PC-9 (cell line): ENCODE measurements around the gene SUN1. TPM values are rescaled to one million over a fixed set of nuclear protein-coding genes. Genes with fewer than 3 reads are reported as not detected.
"Not testable (repeated sequence)": the region's sequence is repeated elsewhere in the genome, so short reads cannot be mapped to it uniquely, and the experiment has no call there.

Experiments
- BruUV-seq: library from RNA; stranded (reverse); fragments of 400-500 nt; replicated peaks from 2 replicates; lab custom pipeline; 2021; lab: Mats Ljungman, UMichigan
- CTCF ChIA-PET: fragments of 300-600 bp; sonication (Branson Sonifier 250); formaldehyde crosslinking; loops from one replicate; lab custom pipeline; 2022; ENCODE audit warnings: antibody characterized with exemption; lab: Charles Lee
- POLR2A ChIA-PET: fragments of 300-600 bp; sonication (Branson Sonifier 250); formaldehyde crosslinking; loops from one replicate; lab custom pipeline; 2022; ENCODE audit warnings: antibody characterized with exemption; ENCODE audit not compliant: unreplicated experiment; lab: Charles Lee
- DNase-seq, 2 experiments: peaks; one replicate each; pipeline versions ENCODE4 v3.0.0 to v3.0.0-alpha.2; 2015 to 2022; ENCODE audit warnings: mixed read lengths in 1 of 2
- H2AFZ ChIP-seq: fragments of 200-600 bp; sonication (generic); 2 replicates; pipeline ENCODE4 v1.8.1; 2017; ENCODE audit warnings: antibody characterized with exemption
- H3F3A ChIP-seq: fragments of 200-600 bp; sonication (generic); 2 replicates; pipeline ENCODE4 v1.8.1; 2017; ENCODE audit warnings: antibody characterized with exemption, mild to moderate bottlenecking, low read depth; ENCODE audit not compliant: insufficient read depth
- H3K27ac ChIP-seq: fragments of 200-600 bp; sonication (generic); 2 replicates; pipeline ENCODE4 v1.6.1; 2016; ENCODE audit warnings: mixed run types
- H3K27me3 ChIP-seq: fragments of 200-600 bp; sonication (generic); 2 replicates; pipeline ENCODE4 v1.6.1; 2016; ENCODE audit warnings: low read depth, mixed run types; ENCODE audit not compliant: insufficient read depth
- H3K36me3 ChIP-seq: fragments of 200-600 bp; sonication (generic); 2 replicates; pipeline ENCODE4 v1.6.1; 2016; ENCODE audit warnings: low read depth, mixed run types
- H3K4me1 ChIP-seq: fragments of 200-600 bp; sonication (generic); replicated peaks from 2 replicates; pipeline ENCODE4 v1.6.1; 2016; ENCODE audit warnings: mixed run types; ENCODE audit not compliant: insufficient read depth
- H3K4me2 ChIP-seq: fragments of 200-600 bp; sonication (generic); 2 replicates; pipeline ENCODE4 v1.6.1; 2017; ENCODE audit warnings: mixed run types
- H3K4me3 ChIP-seq: fragments of 200-600 bp; sonication (generic); 2 replicates; pipeline ENCODE4 v1.6.1; 2016; ENCODE audit warnings: mixed run types
- H3K79me2 ChIP-seq: fragments of 200-600 bp; sonication (generic); 2 replicates; pipeline ENCODE4 v1.6.1; 2017; ENCODE audit warnings: low read depth, mixed run types
- H3K9me2 ChIP-seq: fragments of 200-600 bp; sonication (generic); 2 replicates; pipeline ENCODE4 v1.8.1; 2017; ENCODE audit warnings: mild to moderate bottlenecking; ENCODE audit not compliant: insufficient read depth
- H3K9me3 ChIP-seq: fragments of 200-600 bp; sonication (generic); 2 replicates; pipeline ENCODE4 v1.8.1; 2016; ENCODE audit warnings: low read depth; ENCODE audit not compliant: insufficient read depth
- H4K20me1 ChIP-seq: fragments of 200-600 bp; sonication (generic); 2 replicates; pipeline ENCODE4 v1.8.1; 2017; ENCODE audit not compliant: insufficient read depth
- CTCF ChIP-seq: fragments of 200-600 bp; sonication (generic); conservative IDR thresholded peaks from 2 replicates; pipeline ENCODE4 v1.6.1; 2017; ENCODE audit warnings: mixed run types, antibody characterized with exemption, mild to moderate bottlenecking, moderate library complexity
- EZH2 ChIP-seq: fragments of 200-600 bp; sonication (generic); IDR thresholded peaks from 2 replicates; pipeline ENCODE4 v1.8.0; 2017; ENCODE audit warnings: antibody characterized with exemption, low read depth
- intact Hi-C: fragments of 100-400 bp; cut with micrococcal nuclease; formaldehyde crosslinking; loops from one replicate; pipeline ENCODE4 v1.10.0; 2022; ENCODE audit not compliant: unreplicated experiment
- total RNA-seq: library from RNA; stranded (reverse); gene quantifications from 2 replicates; pipeline ENCODE4 v1.2.3, GENCODE V29; 2021

Gene SUN1
- total RNA-seq, 1 experiment from 2014 or later, result 245 TPM

DNA sequence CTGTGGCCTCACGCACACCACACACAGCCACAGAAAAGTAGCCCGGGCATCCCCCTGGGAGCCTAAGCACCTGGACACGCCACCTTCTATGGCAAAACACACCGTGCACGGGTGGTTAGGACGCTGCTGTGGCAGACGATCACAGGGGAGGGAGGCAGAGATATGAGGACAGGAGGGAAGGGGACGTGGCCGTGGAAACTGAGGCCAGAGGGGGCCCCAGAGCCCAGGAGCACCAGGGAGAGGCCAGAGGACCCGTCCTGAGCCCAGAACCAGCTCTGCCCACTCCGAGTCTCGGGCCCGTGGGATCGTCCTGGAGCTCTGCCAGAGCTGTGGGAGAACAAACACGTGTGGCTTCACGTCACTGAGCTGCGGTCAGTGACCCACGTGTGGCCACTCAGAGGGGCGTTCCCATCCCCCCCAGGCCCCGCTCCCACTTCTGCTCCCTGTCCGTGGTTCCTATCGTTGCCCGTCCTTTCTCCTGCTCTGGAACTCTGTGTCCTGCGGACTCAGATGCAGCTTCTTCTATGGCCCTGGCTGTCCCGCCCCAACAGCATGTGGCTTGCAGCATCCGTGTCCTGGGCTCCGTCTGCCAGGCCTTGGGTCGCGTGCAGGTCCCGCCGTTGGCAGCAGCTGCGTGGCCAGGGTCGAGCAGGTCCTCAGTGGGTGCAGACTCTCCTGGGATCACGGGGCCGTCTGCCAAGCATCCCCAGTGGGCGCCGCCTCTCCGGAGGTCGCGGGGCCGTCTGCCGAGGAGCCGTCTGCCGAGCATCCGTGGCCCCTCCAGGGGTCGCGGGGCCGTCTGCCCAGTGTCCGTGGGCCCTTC, 75.1 kb downstream of the SUN1 start:
- Histone ChIP-seq H3K9me3 (no peaks in the 10 kb centered on the region), H3K4me2 (no peak overlapping the region), H3K4me3 (no peak overlapping the region), H2AFZ (no peak overlapping the region), H3F3A (peaks cover 9% of the 10 kb centered on the region; the same call in 1 of the 2 replicates), H3K9me2 (no peaks in the 10 kb centered on the region), H3K36me3 (no peaks in the 10 kb centered on the region), H3K4me1 (no peaks in the 10 kb centered on the region), H4K20me1 (no peaks in the 10 kb centered on the region), H3K79me2 (no peaks in the 10 kb centered on the region), H3K27ac (no peak overlapping the region), H3K27me3 (no peaks in the 10 kb centered on the region)
- DNase-seq, result no peak
- POLR2A ChIA-PET, result no interaction called here
- TF ChIP-seq CTCF (no peak), EZH2 (no peak)
- CTCF ChIA-PET, result no interaction called here
- BruUV-seq, result no TSS peak
- intact Hi-C loops, result no loop called here

- H3K4me1 ChIP-seq, result no peaks in the 10 kb centered on the region
- H3K9me3 ChIP-seq, result no peaks in the 10 kb centered on the region
- H4K20me1 ChIP-seq, result no peaks in the 10 kb centered on the region
- H3K4me3 ChIP-seq, result no peak overlapping the region
- H3F3A ChIP-seq, result peaks cover 15% of the 10 kb centered on the region
- H3K79me2 ChIP-seq, result no peaks in the 10 kb centered on the region
- no peak for TF ChIP-seq CTCF
- TF ChIP-seq EZH2, result no peak
- no peak overlapping the region for H2AFZ ChIP-seq
- POLR2A ChIA-PET, result no interaction called here
- H3K27me3 ChIP-seq, result no peaks in the 10 kb centered on the region
- H3K4me2 ChIP-seq, result no peak overlapping the region
- no peak for DNase-seq
- CTCF ChIA-PET, result no interaction called here
- H3K36me3 ChIP-seq, result no peaks in the 10 kb centered on the region
- BruUV-seq, result no TSS peak
- no peak overlapping the region for H3K27ac ChIP-seq
- H3K9me2 ChIP-seq, result no peaks in the 10 kb centered on the region
- intact Hi-C loops, result no loop called here
These were observed 75.9 kb downstream of the SUN1 start for GRCh38 chr7:908159-908581.

DNA sequence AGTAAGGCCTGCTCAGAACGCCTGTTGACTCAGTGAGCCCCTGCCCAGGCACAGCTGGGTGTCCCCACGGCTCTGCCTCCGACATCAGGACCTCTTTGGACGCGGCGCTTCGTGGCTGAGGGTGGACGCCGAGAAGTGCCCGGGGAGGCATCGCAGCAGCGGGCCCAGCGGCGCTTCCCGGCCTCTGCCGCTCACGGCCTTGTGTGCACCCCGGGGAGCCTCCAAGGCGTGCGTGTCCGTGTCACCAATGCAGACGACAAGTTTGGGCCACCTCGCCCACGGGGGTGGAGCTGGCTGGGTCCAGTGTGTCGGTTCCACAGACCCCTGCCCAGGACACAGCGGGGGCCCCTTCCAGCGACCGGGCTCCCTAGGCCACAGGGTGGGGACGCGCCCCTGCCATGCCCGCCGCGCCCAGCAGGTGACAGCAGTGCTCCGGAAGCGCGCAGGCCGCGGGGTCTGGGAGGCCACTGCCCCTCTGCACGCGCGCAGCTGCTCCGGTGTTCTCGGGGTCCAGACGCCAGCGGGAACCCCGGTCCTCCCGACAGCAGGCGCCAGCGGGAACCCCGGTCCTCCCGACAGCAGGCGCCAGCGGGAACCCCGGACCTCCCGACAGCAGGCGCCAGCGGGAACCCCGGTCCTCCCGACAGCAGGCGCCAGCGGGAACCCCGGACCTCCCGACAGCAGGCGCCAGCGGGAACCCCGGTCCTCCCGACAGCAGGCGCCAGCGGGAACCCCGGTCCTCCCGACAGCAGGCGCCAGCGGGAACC, 76.5 kb downstream of the SUN1 start:
- H3K79me2 ChIP-seq, H3K4me3 ChIP-seq, POLR2A ChIA-PET, H4K20me1 ChIP-seq, H3K9me2 ChIP-seq, H2AFZ ChIP-seq, intact Hi-C loops, H3K4me2 ChIP-seq, H3K36me3 ChIP-seq, BruUV-seq, DNase-seq, H3K9me3 ChIP-seq, H3K27me3 ChIP-seq, H3K27ac ChIP-seq, H3K4me1 ChIP-seq, CTCF ChIA-PET: not testable (repeated sequence)
- H3F3A ChIP-seq, result peaks cover 19% of the 10 kb centered on the region
